Erythroblast (primary cell): ENCODE data around the gene MLN.

Experiments used
- GATA1 ChIP-seq: IDR thresholded peaks from 2 replicates; pipeline ENCODE4 v1.6.1; 2011; ENCODE audit warnings: low read depth, mild to moderate bottlenecking, control low read depth, low read length, moderate library complexity
- POLR2A ChIP-seq: IDR thresholded peaks from 2 replicates; pipeline ENCODE4 v1.6.1; 2011; ENCODE audit warnings: mild to moderate bottlenecking, low read length

DNA sequence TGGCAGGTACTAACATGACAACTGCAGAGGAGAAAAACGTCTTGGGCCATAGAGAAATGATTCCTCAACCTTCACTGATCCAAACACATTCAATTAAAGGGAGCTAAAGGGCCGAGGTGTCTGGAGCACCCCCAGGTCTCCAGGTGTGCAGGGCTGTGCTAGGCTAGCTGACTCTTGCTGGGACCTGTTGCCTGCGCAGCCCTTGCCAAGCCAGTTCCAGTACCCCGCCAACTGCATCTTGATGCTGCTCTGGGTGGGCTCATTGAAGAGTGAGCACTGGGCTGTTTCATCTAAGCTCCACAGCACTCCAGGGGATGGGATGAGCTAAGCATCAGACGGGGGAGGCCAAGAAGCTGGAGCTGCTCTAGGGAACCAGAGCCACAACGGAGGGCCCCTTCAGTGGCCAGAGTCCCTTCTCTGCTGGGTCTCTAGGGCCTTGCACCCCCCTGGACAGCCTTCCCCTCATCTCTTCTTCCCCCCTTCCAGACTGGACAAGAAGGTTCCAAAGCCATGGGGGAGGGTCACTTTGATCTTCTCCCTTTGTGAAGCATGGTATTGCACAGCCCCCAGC lies 30.8 kb downstream of the MLN start:
- no peak for TF ChIP-seq POLR2A
- no peak for TF ChIP-seq GATA1
